Central memory CD4-positive, alpha-beta T cell (primary cell): ENCODE results near the gene AIMP2.
"Not testable (repeated sequence)": the region's sequence is repeated elsewhere in the genome, so short reads cannot be mapped to it uniquely, and the experiment has no call there.

ENCODE experiments used
- DNase-seq: peaks from one replicate; pipeline ENCODE4 v3.0.0; 2022

The AIMP2 gene

DNA sequence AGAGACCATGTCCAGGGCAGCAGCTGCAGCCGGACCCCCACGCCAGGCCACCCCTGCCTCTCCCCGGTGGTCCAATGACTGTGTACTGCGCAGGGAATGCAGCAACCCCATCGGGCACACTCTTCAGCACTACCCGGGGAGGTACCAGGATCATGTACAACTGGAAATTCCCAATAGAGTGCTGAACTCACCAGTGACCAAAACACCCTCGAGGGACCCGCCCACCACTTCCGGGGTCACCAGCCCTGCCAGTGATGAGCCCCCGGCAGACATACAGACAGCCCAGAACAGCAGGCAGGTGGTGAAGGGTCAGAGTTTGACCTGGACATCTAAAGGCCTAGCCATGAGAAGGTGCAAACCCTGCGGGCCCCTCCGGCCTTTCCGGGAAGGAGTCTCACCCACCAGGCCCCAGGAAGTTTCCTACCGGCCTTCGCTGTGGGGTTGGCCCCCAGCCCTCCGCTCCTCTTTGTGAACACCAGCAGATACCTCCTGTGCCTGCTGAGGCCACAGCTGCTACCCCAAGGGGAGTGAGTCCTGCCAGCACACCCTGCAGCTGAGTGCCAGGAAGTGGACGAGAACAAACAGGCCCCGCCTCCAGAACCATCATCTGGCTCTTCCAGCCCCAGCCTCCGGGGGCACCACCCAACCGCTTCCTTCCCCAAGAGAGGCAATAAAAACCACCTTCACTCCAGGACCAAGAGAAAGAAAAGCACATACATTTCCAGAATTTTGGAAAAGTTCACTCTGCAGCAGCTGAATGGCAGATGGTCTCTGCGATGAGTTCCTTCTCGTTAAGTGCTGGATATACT, 17.1 kb downstream of the AIMP2 start:
- DNase-seq = peak; percentile 71

GRCh38 chr7:6026820-6027311, 17.8 kb downstream of the AIMP2 start:
- no peak for DNase-seq

DNA sequence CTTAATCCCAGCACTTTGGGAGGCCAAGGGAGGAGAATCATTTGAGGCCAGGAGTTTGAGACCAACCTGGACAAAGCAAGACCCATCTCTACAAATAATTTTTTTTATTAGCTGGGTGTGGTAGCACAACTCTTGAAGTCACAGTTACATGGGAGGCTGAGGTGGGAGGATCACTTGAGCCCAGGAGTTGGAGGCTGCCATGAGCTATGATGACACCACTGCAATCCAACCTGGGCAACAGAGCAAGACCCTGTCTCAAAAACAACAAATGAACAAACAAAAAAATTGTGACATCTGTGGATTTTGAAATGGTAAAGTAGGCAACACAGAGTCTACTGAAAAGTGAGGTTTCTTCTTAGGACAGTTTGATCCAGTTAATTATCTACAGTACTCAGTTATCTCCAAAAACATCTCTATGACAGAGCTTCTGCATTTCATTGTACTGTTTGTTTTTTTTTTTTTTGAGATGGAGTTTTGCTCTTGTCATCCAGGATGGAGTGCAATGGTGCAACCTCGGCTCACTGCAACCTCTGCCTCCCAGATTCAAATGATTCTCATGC, 18.8 kb downstream of the AIMP2 start:
- DNase-seq = no peak

GRCh38 chr7:6028563-6028962, 19.5 kb downstream of the AIMP2 start:
- no peak for DNase-seq

GRCh38 chr7:6030988-6031387, 21.9 kb downstream of the AIMP2 start, which contains the start of gene ANKRD61:
Gene ANKRD61 (plus strand): TSS chr7:6031376. CDS start chr7:6031376, 0 bp downstream.
- no peak for DNase-seq

GRCh38 chr7:6031567-6031966, 22.5 kb downstream of the AIMP2 start:
- no peak for DNase-seq

GRCh38 chr7:6032167-6032566, 23.1 kb downstream of the AIMP2 start:
- DNase-seq = no peak

- no peak for DNase-seq
Measured at GRCh38 chr7:6032641-6033040, 23.6 kb downstream of the AIMP2 start.

DNA sequence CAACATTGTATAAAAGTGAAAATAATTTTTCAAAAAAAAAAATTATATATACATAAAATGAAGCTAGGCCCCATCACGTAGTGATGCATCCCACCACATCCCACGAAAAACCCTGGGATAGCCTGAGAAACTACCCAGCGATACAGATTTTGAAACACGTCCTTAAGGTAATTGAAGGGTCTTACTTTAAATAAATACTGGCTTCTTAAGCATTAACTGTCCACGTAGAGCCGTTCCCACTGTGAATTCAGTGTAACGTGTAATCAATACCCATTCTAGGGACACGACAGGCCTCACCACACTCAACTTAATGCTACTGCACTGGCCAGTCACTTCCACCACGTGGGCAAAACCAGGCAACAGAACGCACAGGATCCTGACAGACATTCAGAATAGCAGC, 26.1 kb downstream of the AIMP2 start:
- DNase-seq = no peak

GRCh38 chr7:6035686-6036085, 26.6 kb downstream of the AIMP2 start:
- no peak for DNase-seq

- DNase-seq = no peak
Measured at GRCh38 chr7:6049780-6050179, 40.7 kb downstream of the AIMP2 start.

DNA sequence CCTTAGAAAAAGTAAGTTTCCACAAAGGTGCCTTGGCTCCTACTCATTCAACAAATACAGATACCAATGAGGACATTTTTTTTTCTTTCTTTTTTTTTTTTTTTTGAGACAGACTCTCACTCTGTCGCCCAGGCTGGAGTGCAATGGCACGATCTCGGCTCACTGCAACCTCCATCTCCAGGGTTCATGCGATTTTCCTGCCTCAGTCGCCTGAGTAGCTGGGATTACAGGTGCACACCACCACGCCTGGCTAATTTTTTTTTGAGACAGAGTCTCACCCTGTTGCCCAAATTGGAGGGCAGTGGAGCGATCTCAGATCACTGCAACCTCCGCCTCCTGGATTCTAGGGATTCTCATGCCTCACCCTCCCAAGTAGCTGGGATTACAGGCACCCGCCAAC, 42.1 kb downstream of the AIMP2 start:
- DNase-seq = not testable (repeated sequence)

- DNase-seq = no peak
Measured at GRCh38 chr7:6056616-6057015, 47.5 kb downstream of the AIMP2 start.

GRCh38 chr7:6057316-6058129, 48.5 kb downstream of the AIMP2 start:
- no peak for DNase-seq

DNA sequence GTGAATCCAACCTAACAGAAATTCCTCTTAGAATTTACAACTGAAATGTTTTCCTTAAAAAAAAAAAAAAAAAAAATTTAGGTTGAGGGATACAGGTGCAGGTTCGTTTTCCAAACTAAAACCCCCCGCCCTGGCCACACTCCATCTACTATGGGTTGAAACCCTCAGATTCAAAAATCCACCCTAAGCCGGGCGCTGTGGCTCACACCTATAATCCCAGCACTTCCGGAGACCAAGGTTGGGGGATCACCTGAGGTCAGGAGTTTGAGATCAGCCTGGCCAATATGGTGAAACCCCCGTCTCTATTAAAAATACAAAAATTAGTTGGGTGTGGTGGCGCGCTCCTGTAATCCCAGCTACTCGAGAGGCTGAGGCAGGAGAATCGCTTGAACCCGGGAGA, 50.9 kb downstream of the AIMP2 start:
- not testable (repeated sequence) for DNase-seq

- no peak for DNase-seq
Measured at GRCh38 chr7:6071406-6071805, 62.3 kb downstream of the AIMP2 start.
